K562 (cell line): ENCODE results near the gene CTBP2. TPM values are rescaled to one million over a fixed set of nuclear protein-coding genes. Genes with fewer than 3 reads are reported as not detected.

Experiments used
- ATAC-seq: fragments of 200-7000 bp; cut with Tn5 transposase; 3 replicates; pipeline ENCODE4 v1.9.1; 2020; ENCODE audit warnings: moderate library complexity
- BruUV-seq: library from RNA; stranded (reverse); fragments of 400-500 nt; replicated peaks from 2 replicates; lab custom pipeline; 2021; lab: Mats Ljungman, UMichigan
- CTCF ChIA-PET: fragments of 300-600 bp; formaldehyde crosslinking; extraction: SDS; loops from one replicate; lab custom pipeline; 2021; ENCODE audit warnings: low intra/inter-chr PET ratio; lab: Yijun Ruan, JAX
- POLR2A ChIA-PET: fragments of 300-600, 350-650 bp; sonication (Branson Sonifier 250); formaldehyde crosslinking; extraction: SDS; loops from one replicate; lab custom pipeline; 2021; ENCODE audit warnings: antibody characterized with exemption, inconsistent platforms; lab: Yijun Ruan, JAX
- DNase-seq, 4 experiments: peaks; one replicate each; pipeline versions ENCODE4 v3.0.0 to v3.0.0-alpha.2; 2011 to 2018; ENCODE audit warnings: low spot score in 3 of 4, mixed read lengths in 3 of 4; ENCODE audit errors: extremely low read depth in 1 of 4
- FAIRE-seq: peaks from 2 replicates; lab custom pipeline; 2011; peaks lifted over from hg19 to GRCh38; lab: Jason Lieb, UNC
- H2AFZ ChIP-seq: 2 replicates; pipeline ENCODE4 v1.6.0; 2011; ENCODE audit warnings: low read depth, low read length, control low read depth, inconsistent platforms
- H3K27ac ChIP-seq: fragments of 200-600 bp; 3 replicates; pipeline ENCODE4 v1.8.0; 2011; ENCODE audit warnings: low read depth, mild to moderate bottlenecking, control low read depth, inconsistent platforms, low read length, moderate library complexity, mixed read lengths; ENCODE audit errors: extremely low read depth
- H3K27me3 ChIP-seq, 2 experiments: fragments of 300-600 bp in 1 of 2; 2 replicates in 1 of 2; 3 replicates in 1 of 2; pipeline versions ENCODE4 v1.6.0 to v1.8.0; 2011; ENCODE audit warnings: inconsistent platforms in 2 of 2, low read length in 2 of 2, mild to moderate bottlenecking in 1 of 2, mixed read lengths in 1 of 2, moderate library complexity in 1 of 2; ENCODE audit not compliant: control insufficient read depth in 2 of 2, insufficient read depth in 2 of 2
- H3K36me3 ChIP-seq: fragments of 300-600 bp; 3 replicates; pipeline ENCODE4 v1.8.0; 2011; ENCODE audit warnings: mild to moderate bottlenecking, low read length, inconsistent platforms; ENCODE audit not compliant: control insufficient read depth, insufficient read depth
- H3K4me1 ChIP-seq, 2 experiments: fragments of 200-600 bp in 1 of 2; replicated peaks in 1 of 2; 2 replicates in 1 of 2; 3 replicates in 1 of 2; pipeline versions ENCODE4 v1.5.1 to v1.8.0; 2011; ENCODE audit warnings: inconsistent platforms in 2 of 2, low read length in 2 of 2, mild to moderate bottlenecking in 1 of 2, mixed read lengths in 1 of 2, moderate library complexity in 1 of 2; ENCODE audit not compliant: control insufficient read depth in 2 of 2, insufficient read depth in 2 of 2
- H3K4me2 ChIP-seq: 2 replicates; pipeline ENCODE4 v1.6.1; 2011; ENCODE audit warnings: low read length, control low read depth, inconsistent platforms, mixed read lengths; ENCODE audit not compliant: insufficient read depth
- H3K4me3 ChIP-seq: fragments of 200-600 bp; sonication (generic), shearing (Covaris generic); 2 replicates; pipeline ENCODE4 v1.5.1; 2016; ENCODE audit warnings: control low read depth, inconsistent platforms
- H3K79me2 ChIP-seq: fragments of 200-600 bp; 3 replicates; pipeline ENCODE4 v1.8.0; 2011; ENCODE audit warnings: low read length, inconsistent platforms; ENCODE audit not compliant: control insufficient read depth, insufficient read depth
- H3K9ac ChIP-seq, 2 experiments: 2 replicates each; pipeline versions ENCODE4 v1.6.0 to v1.6.1; 2011; ENCODE audit warnings: low read depth in 2 of 2, low read length in 2 of 2, control low read depth in 1 of 2, inconsistent platforms in 1 of 2, mild to moderate bottlenecking in 1 of 2, mixed read lengths in 1 of 2; ENCODE audit not compliant: insufficient read depth in 1 of 2
- H3K9me1 ChIP-seq: one replicate; pipeline ENCODE4 v1.6.0; 2011; ENCODE audit warnings: inconsistent platforms, mild to moderate bottlenecking, low read length, moderate library complexity; ENCODE audit not compliant: control insufficient read depth, insufficient read depth
- H3K9me3 ChIP-seq: replicated peaks from 2 replicates; pipeline ENCODE4 v1.5.1; 2011; ENCODE audit warnings: low read depth, low read length, inconsistent platforms; ENCODE audit not compliant: control insufficient read depth, insufficient read depth
- H4K20me1 ChIP-seq: replicated peaks from 2 replicates; pipeline ENCODE4 v1.6.1; 2011; ENCODE audit warnings: low read length, inconsistent platforms, mixed read lengths; ENCODE audit not compliant: control insufficient read depth, insufficient read depth
- BCOR ChIP-seq: fragments of 450-650 bp; IDR thresholded peaks from 2 replicates; pipeline ENCODE4 v1.6.1; 2016
- CREB3 ChIP-seq: fragments of 450-650 bp; conservative IDR thresholded peaks from 2 replicates; pipeline ENCODE4 v1.6.1; 2016; ENCODE audit warnings: missing genetic modification characterization, low read depth, mild to moderate bottlenecking, missing compliant biosample characterization, moderate library complexity
- CTCFL ChIP-seq: IDR thresholded peaks from 2 replicates; pipeline ENCODE4 v1.6.1; 2011; ENCODE audit warnings: borderline replicate concordance, low read depth, mild to moderate bottlenecking, moderate library complexity, low read length; ENCODE audit not compliant: insufficient read depth, poor library complexity, severe bottlenecking
- ETV1 ChIP-seq: fragments of 450-650 bp; conservative IDR thresholded peaks from 2 replicates; pipeline ENCODE4 v1.6.1; 2016; ENCODE audit warnings: missing genetic modification characterization, control low read depth, low read depth, missing compliant biosample characterization
- FOXK1 ChIP-seq: sonication (generic); formaldehyde crosslinking; IDR thresholded peaks from 2 replicates; pipeline ENCODE4 v1.8.0; 2022; ENCODE audit warnings: missing genetic modification reagents, mild to moderate bottlenecking, borderline replicate concordance
- HDAC8 ChIP-seq: fragments of 450-650 bp; IDR thresholded peaks from 2 replicates; pipeline ENCODE4 v1.6.1; 2016; ENCODE audit warnings: mild to moderate bottlenecking, missing genetic modification characterization, moderate library complexity, missing compliant biosample characterization
- IRF1 ChIP-seq: sonication (generic); formaldehyde crosslinking; IDR thresholded peaks from 2 replicates; pipeline ENCODE4 v1.8.0; 2022; ENCODE audit warnings: missing genetic modification reagents, mild to moderate bottlenecking, borderline replicate concordance
- POLR2A ChIP-seq: fragments of 450-650 bp; conservative IDR thresholded peaks from 2 replicates; pipeline ENCODE4 v1.6.1; 2016
- POU5F1 ChIP-seq: fragments of 150-350 bp; IDR thresholded peaks from 2 replicates; pipeline ENCODE4 v1.6.1; 2014; ENCODE audit warnings: borderline replicate concordance, low read length, low read depth, mild to moderate bottlenecking; ENCODE audit not compliant: partially characterized antibody
- RBM25 ChIP-seq: fragments of 200-400 bp; formaldehyde crosslinking; IDR thresholded peaks from 2 replicates; pipeline ENCODE4 v1.6.1; 2018; ENCODE audit warnings: low read length, low read depth, moderate library complexity; ENCODE audit not compliant: severe bottlenecking
- SIRT6 ChIP-seq: IDR thresholded peaks from one replicate; pipeline ENCODE4 v1.6.1; 2012; ENCODE audit warnings: low read depth, mild to moderate bottlenecking, control low read depth, inconsistent platforms, low read length, moderate library complexity
- TGIF2 ChIP-seq: sonication (generic); formaldehyde crosslinking; IDR thresholded peaks from 2 replicates; pipeline ENCODE4 v1.8.1; 2022; ENCODE audit warnings: mild to moderate bottlenecking, missing genetic modification reagents, moderate library complexity
- ZC3H11A ChIP-seq: IDR thresholded peaks from 2 replicates; pipeline ENCODE4 v1.6.1; 2012; ENCODE audit warnings: low read depth, low read length, improper control_type of control experiment
- ZNF263 ChIP-seq: sonication (generic); formaldehyde crosslinking; IDR thresholded peaks from 2 replicates; pipeline ENCODE4 v1.8.0; 2022; ENCODE audit warnings: mild to moderate bottlenecking, missing genetic modification reagents, borderline replicate concordance
- ZNF282 ChIP-seq: sonication (generic); formaldehyde crosslinking; IDR thresholded peaks from 2 replicates; pipeline ENCODE4 v1.8.1; 2023; ENCODE audit warnings: missing genetic modification reagents
- WGBS: fragments of 100-300 bp; shearing (Covaris generic); methylation state at CpG from one replicate; pipeline ENCODE4 v1.1.6; 2016; ENCODE audit warnings: low coverage, mixed read lengths; ENCODE audit not compliant: insufficient coverage; ENCODE audit errors: missing lambda C conversion rate; 5-methylcytosine and 5-hydroxymethylcytosine counted together
- in situ Hi-C: fragments of 300-500 bp; cut with MboI; formaldehyde crosslinking; loops from 4 replicates; pipeline ENCODE4 v1.15.0; 2018; ENCODE audit warnings: inconsistent platforms, mixed read lengths
- intact Hi-C: fragments of 100-400 bp; cut with micrococcal nuclease; formaldehyde crosslinking; loops from 2 replicates; pipeline ENCODE4 v1.14.2; 2022
- polyA plus RNA-seq, 8 experiments: library from polyadenylated mRNA; depleted of rRNA in 4 of 8; stranded (reverse) in 5 of 8; unstranded in 3 of 8; fragments of >200 nt; fragmentation: Nextera tagmentation in 2 of 8; fragmentation: Illumina TruSeq in 1 of 8; extraction: Ambion mirVana in 2 of 8; extraction: Trizol in 1 of 8; gene quantifications; 2 replicates each; pipeline versions ENCODE4 v1.2.1 to v1.2.3, GENCODE V29; 2011 to 2014; ENCODE audit warnings: inconsistent platforms in 1 of 8, missing spikeins in 1 of 8
- total RNA-seq, 7 experiments: library from RNA; depleted of rRNA in 6 of 7; stranded (reverse); fragments of >200 nt in 6 of 7; fragmentation: Illumina TruSeq in 2 of 7; extraction: Trizol in 2 of 7; gene quantifications; 2 replicates each; pipeline versions ENCODE4 v1.2.1 to v1.2.3, GENCODE V29; 2011 to 2021; ENCODE audit warnings: low replicate concordance in 1 of 7

CTBP2 gene
- total and polyA plus RNA-seq, 9 of the 15 experiments (the other 6 are each of a cell fraction or from before 2014, with no cell fraction given), result 1.3 to 8.8 (median 5.1) TPM

GRCh38 chr10:125174360-125174759, 14.0 kb upstream of the CTBP2 start (continued):
- TF ChIP-seq ZNF263 (CRISPR knock-in tag) (no peak), FOXK1 (CRISPR knock-in tag) (no peak), ZC3H11A (no peak)

- Histone ChIP-seq H3K9me3 (no peaks in the 10 kb centered on the region), H4K20me1 (no peaks in the 10 kb centered on the region), H3K4me3 (no peak overlapping the region), H3K9ac (no peak overlapping the region), H2AFZ (no peak overlapping the region), H3K27ac (no peak overlapping the region), H3K4me2 (no peak overlapping the region), H3K4me1 (no peaks in the 10 kb centered on the region), H3K9me1 (no peaks in the 10 kb centered on the region), H3K79me2 (no peaks in the 10 kb centered on the region), H3K36me3 (no peaks in the 10 kb centered on the region), H3K27me3 (peaks cover 16 to 29% of the 10 kb centered on the region in 2 experiments; a peak in 3 of 5 replicates)
- POLR2A ChIA-PET, result no interaction called here
- no peak for DNase-seq
- intact Hi-C loops, result no loop called here
- in situ Hi-C loops, result loop anchor here (25.0 kb wide), 1 partner anchor 235 kb away; the partner anchor contains the start of gene ZRANB1
- no peak for ATAC-seq
- WGBS, result 12% methylated on average over 9 of the region's 9 CpGs
- CTCF ChIA-PET, result no interaction called here
- FAIRE-seq, result no peak
- no TSS peak for BruUV-seq
- peak; percentile 45; the same call in 1 of the 2 replicates for TF ChIP-seq ETV1 (tag)
- no peak for TF ChIP-seq TGIF2 (CRISPR knock-in tag)
- TF ChIP-seq HDAC8 (tag), result no peak
- no peak for TF ChIP-seq SIRT6
- no peak for TF ChIP-seq IRF1
- no peak for TF ChIP-seq POU5F1
- TF ChIP-seq RBM25, result peak; percentile 55
- no peak for TF ChIP-seq CREB3 (tag)
- no peak for TF ChIP-seq ZNF282
- no peak for TF ChIP-seq CTCFL
- TF ChIP-seq BCOR, result peak; percentile 64
- TF ChIP-seq POLR2A, result no peak
Observed at GRCh38 chr10:125172694-125173093, 12.3 kb upstream of the CTBP2 start.
